DND-41 (cell line): ENCODE results near the gene CTNS.

Experiments
- CTCF ChIP-seq: IDR thresholded peaks from 2 replicates; pipeline ENCODE4 v1.5.1; 2012; ENCODE audit warnings: borderline replicate concordance, low read length, moderate library complexity, mild to moderate bottlenecking; ENCODE audit not compliant: poor library complexity, severe bottlenecking; ENCODE audit errors: extremely low read depth
- EZH2 ChIP-seq: IDR thresholded peaks from 3 replicates; pipeline ENCODE4 v1.6.1; 2012; ENCODE audit warnings: borderline replicate concordance, low read depth, mild to moderate bottlenecking, moderate library complexity, low read length, inconsistent platforms; ENCODE audit not compliant: severe bottlenecking

GRCh38 chr17:3636154-3636907 is at the start of gene CTNS, which contains the start of gene SHPK:
- TF ChIP-seq CTCF (no peak), EZH2 (no peak)
